K562 (cell line): ENCODE results near the gene MSMO1. TPM values are rescaled to one million over a fixed set of nuclear protein-coding genes. Genes with fewer than 3 reads are reported as not detected.

Source experiments
- ATAC-seq: fragments of 200-7000 bp; cut with Tn5 transposase; 3 replicates; pipeline ENCODE4 v1.9.1; 2020; ENCODE audit warnings: moderate library complexity
- BruUV-seq: library from RNA; stranded (reverse); fragments of 400-500 nt; replicated peaks from 2 replicates; lab custom pipeline; 2021; lab: Mats Ljungman, UMichigan
- CTCF ChIA-PET: fragments of 300-600 bp; formaldehyde crosslinking; extraction: SDS; loops from one replicate; lab custom pipeline; 2021; ENCODE audit warnings: low intra/inter-chr PET ratio; lab: Yijun Ruan, JAX
- POLR2A ChIA-PET: fragments of 300-600, 350-650 bp; sonication (Branson Sonifier 250); formaldehyde crosslinking; extraction: SDS; loops from one replicate; lab custom pipeline; 2021; ENCODE audit warnings: antibody characterized with exemption, inconsistent platforms; lab: Yijun Ruan, JAX
- DNase-seq, 4 experiments: peaks; one replicate each; pipeline versions ENCODE4 v3.0.0 to v3.0.0-alpha.2; 2011 to 2018; ENCODE audit warnings: low spot score in 3 of 4, mixed read lengths in 3 of 4; ENCODE audit errors: extremely low read depth in 1 of 4
- FAIRE-seq: peaks from 2 replicates; lab custom pipeline; 2011; peaks lifted over from hg19 to GRCh38; lab: Jason Lieb, UNC
- H2AFZ ChIP-seq: 2 replicates; pipeline ENCODE4 v1.6.0; 2011; ENCODE audit warnings: low read depth, low read length, control low read depth, inconsistent platforms
- H3K27ac ChIP-seq: fragments of 200-600 bp; 3 replicates; pipeline ENCODE4 v1.8.0; 2011; ENCODE audit warnings: low read depth, mild to moderate bottlenecking, control low read depth, inconsistent platforms, low read length, moderate library complexity, mixed read lengths; ENCODE audit errors: extremely low read depth
- H3K27me3 ChIP-seq, 2 experiments: fragments of 300-600 bp in 1 of 2; 2 replicates in 1 of 2; 3 replicates in 1 of 2; pipeline versions ENCODE4 v1.6.0 to v1.8.0; 2011; ENCODE audit warnings: inconsistent platforms in 2 of 2, low read length in 2 of 2, mild to moderate bottlenecking in 1 of 2, mixed read lengths in 1 of 2, moderate library complexity in 1 of 2; ENCODE audit not compliant: control insufficient read depth in 2 of 2, insufficient read depth in 2 of 2
- H3K36me3 ChIP-seq: fragments of 300-600 bp; 3 replicates; pipeline ENCODE4 v1.8.0; 2011; ENCODE audit warnings: mild to moderate bottlenecking, low read length, inconsistent platforms; ENCODE audit not compliant: control insufficient read depth, insufficient read depth
- H3K4me1 ChIP-seq, 2 experiments: fragments of 200-600 bp in 1 of 2; replicated peaks in 1 of 2; 2 replicates in 1 of 2; 3 replicates in 1 of 2; pipeline versions ENCODE4 v1.5.1 to v1.8.0; 2011; ENCODE audit warnings: inconsistent platforms in 2 of 2, low read length in 2 of 2, mild to moderate bottlenecking in 1 of 2, mixed read lengths in 1 of 2, moderate library complexity in 1 of 2; ENCODE audit not compliant: control insufficient read depth in 2 of 2, insufficient read depth in 2 of 2
- H3K4me2 ChIP-seq: 2 replicates; pipeline ENCODE4 v1.6.1; 2011; ENCODE audit warnings: low read length, control low read depth, inconsistent platforms, mixed read lengths; ENCODE audit not compliant: insufficient read depth
- H3K4me3 ChIP-seq: fragments of 200-600 bp; sonication (generic), shearing (Covaris generic); 2 replicates; pipeline ENCODE4 v1.5.1; 2016; ENCODE audit warnings: control low read depth, inconsistent platforms
- H3K79me2 ChIP-seq: fragments of 200-600 bp; 3 replicates; pipeline ENCODE4 v1.8.0; 2011; ENCODE audit warnings: low read length, inconsistent platforms; ENCODE audit not compliant: control insufficient read depth, insufficient read depth
- H3K9ac ChIP-seq, 2 experiments: 2 replicates each; pipeline versions ENCODE4 v1.6.0 to v1.6.1; 2011; ENCODE audit warnings: low read depth in 2 of 2, low read length in 2 of 2, control low read depth in 1 of 2, inconsistent platforms in 1 of 2, mild to moderate bottlenecking in 1 of 2, mixed read lengths in 1 of 2; ENCODE audit not compliant: insufficient read depth in 1 of 2
- H3K9me1 ChIP-seq: one replicate; pipeline ENCODE4 v1.6.0; 2011; ENCODE audit warnings: inconsistent platforms, mild to moderate bottlenecking, low read length, moderate library complexity; ENCODE audit not compliant: control insufficient read depth, insufficient read depth
- H3K9me3 ChIP-seq: replicated peaks from 2 replicates; pipeline ENCODE4 v1.5.1; 2011; ENCODE audit warnings: low read depth, low read length, inconsistent platforms; ENCODE audit not compliant: control insufficient read depth, insufficient read depth
- H4K20me1 ChIP-seq: replicated peaks from 2 replicates; pipeline ENCODE4 v1.6.1; 2011; ENCODE audit warnings: low read length, inconsistent platforms, mixed read lengths; ENCODE audit not compliant: control insufficient read depth, insufficient read depth
- HNRNPL ChIP-seq: fragments of 200-400 bp; formaldehyde crosslinking; IDR thresholded peaks from 2 replicates; pipeline ENCODE4 v1.6.1; 2017; ENCODE audit warnings: low read depth, mild to moderate bottlenecking, low read length
- L3MBTL2 ChIP-seq: fragments of 450-650 bp; IDR thresholded peaks from 2 replicates; pipeline ENCODE4 v1.6.1; 2016; ENCODE audit warnings: mild to moderate bottlenecking, moderate library complexity
- NR1H2 ChIP-seq: sonication (generic); formaldehyde crosslinking; IDR thresholded peaks from 2 replicates; pipeline ENCODE4 v1.4.0; 2020; ENCODE audit warnings: mild to moderate bottlenecking, missing genetic modification reagents
- RBM14 ChIP-seq: fragments of 200-400 bp; formaldehyde crosslinking; IDR thresholded peaks from 2 replicates; pipeline ENCODE4 v1.6.1; 2018; ENCODE audit warnings: low read depth, mild to moderate bottlenecking, low read length, moderate library complexity, borderline replicate concordance; ENCODE audit not compliant: insufficient read depth
- YY1 ChIP-seq, 3 experiments: IDR thresholded peaks; 2 replicates each; pipeline ENCODE4 v1.6.1; 2011; ENCODE audit warnings: low read length in 2 of 3, mild to moderate bottlenecking in 2 of 3, moderate library complexity in 2 of 3, borderline replicate concordance in 1 of 3, control low read depth in 1 of 3, low read depth in 1 of 3; ENCODE audit not compliant: insufficient read depth in 3 of 3, insufficient replicate concordance in 2 of 3, control insufficient read depth in 1 of 3, insufficient read length in 1 of 3; ENCODE audit errors: extremely low read depth in 1 of 3
- ZNF232 ChIP-seq: sonication (generic); formaldehyde crosslinking; IDR thresholded peaks from 2 replicates; pipeline ENCODE4 v1.8.0; 2022; ENCODE audit warnings: mild to moderate bottlenecking, missing genetic modification reagents
- WGBS: fragments of 100-300 bp; shearing (Covaris generic); methylation state at CpG from one replicate; pipeline ENCODE4 v1.1.6; 2016; ENCODE audit warnings: low coverage, mixed read lengths; ENCODE audit not compliant: insufficient coverage; ENCODE audit errors: missing lambda C conversion rate; 5-methylcytosine and 5-hydroxymethylcytosine counted together
- in situ Hi-C: fragments of 300-500 bp; cut with MboI; formaldehyde crosslinking; loops from 4 replicates; pipeline ENCODE4 v1.15.0; 2018; ENCODE audit warnings: inconsistent platforms, mixed read lengths
- intact Hi-C: fragments of 100-400 bp; cut with micrococcal nuclease; formaldehyde crosslinking; loops from 2 replicates; pipeline ENCODE4 v1.14.2; 2022
- polyA plus RNA-seq, 8 experiments: library from polyadenylated mRNA; depleted of rRNA in 4 of 8; stranded (reverse) in 5 of 8; unstranded in 3 of 8; fragments of >200 nt; fragmentation: Nextera tagmentation in 2 of 8; fragmentation: Illumina TruSeq in 1 of 8; extraction: Ambion mirVana in 2 of 8; extraction: Trizol in 1 of 8; gene quantifications; 2 replicates each; pipeline versions ENCODE4 v1.2.1 to v1.2.3, GENCODE V29; 2011 to 2014; ENCODE audit warnings: inconsistent platforms in 1 of 8, missing spikeins in 1 of 8
- total RNA-seq, 7 experiments: library from RNA; depleted of rRNA in 6 of 7; stranded (reverse); fragments of >200 nt in 6 of 7; fragmentation: Illumina TruSeq in 2 of 7; extraction: Trizol in 2 of 7; gene quantifications; 2 replicates each; pipeline versions ENCODE4 v1.2.1 to v1.2.3, GENCODE V29; 2011 to 2021; ENCODE audit warnings: low replicate concordance in 1 of 7
- TF ChIP-seq, protein P1 (sequence below): fragments of 250-450 bp; sonication (Bioruptor Pico); IDR thresholded peaks from 2 replicates; pipeline ENCODE4 v1.4.0; 2020; ENCODE audit warnings: mild to moderate bottlenecking, moderate library complexity, borderline replicate concordance
- TF ChIP-seq, protein P2 (sequence below): conservative IDR thresholded peaks from 2 replicates; pipeline ENCODE4 v1.6.1; 2011; ENCODE audit warnings: low read depth, mild to moderate bottlenecking, low read length; ENCODE audit not compliant: control insufficient read depth
- TF ChIP-seq, protein P3 (sequence below): fragments of 250-450 bp; sonication (Bioruptor Pico); IDR thresholded peaks from 2 replicates; pipeline ENCODE4 v1.8.0; 2021; ENCODE audit warnings: moderate library complexity, mild to moderate bottlenecking, inconsistent platforms

MSMO1 gene
- total and polyA plus RNA-seq, 9 of the 15 experiments (the other 6 are each of a cell fraction or from before 2014, with no cell fraction given) = 32.0 to 172 (median 63.5) TPM

DNA sequence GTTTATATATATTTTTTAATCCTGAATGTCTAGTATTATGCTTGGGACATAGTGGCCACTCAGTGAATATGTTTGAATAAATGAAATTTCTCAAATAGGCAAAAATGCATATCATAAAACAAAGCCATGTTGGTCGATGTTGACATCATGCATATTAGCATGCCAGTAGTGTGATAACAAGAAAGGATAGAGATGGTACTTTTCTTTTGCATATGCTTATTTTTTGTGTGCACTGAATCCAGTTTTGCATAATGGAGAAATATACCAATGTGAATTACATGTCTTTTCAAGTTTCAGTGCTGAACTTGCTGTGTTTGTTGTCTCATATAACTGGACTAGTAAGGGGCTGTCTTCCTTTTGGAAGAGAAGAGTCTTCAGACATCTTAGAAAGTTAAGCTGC, 58.9 kb downstream of the MSMO1 start:
- no peaks in the 10 kb centered on the region for H4K20me1 ChIP-seq
- H3K4me2 ChIP-seq = no peak overlapping the region
- CTCF ChIA-PET = no interaction called here
- no peaks in the 10 kb centered on the region for H3K4me1 ChIP-seq
- in situ Hi-C loops (no loop called here), intact Hi-C loops (no loop called here)
- no peaks in the 10 kb centered on the region for H3K79me2 ChIP-seq
- TF ChIP-seq, protein P1, sequence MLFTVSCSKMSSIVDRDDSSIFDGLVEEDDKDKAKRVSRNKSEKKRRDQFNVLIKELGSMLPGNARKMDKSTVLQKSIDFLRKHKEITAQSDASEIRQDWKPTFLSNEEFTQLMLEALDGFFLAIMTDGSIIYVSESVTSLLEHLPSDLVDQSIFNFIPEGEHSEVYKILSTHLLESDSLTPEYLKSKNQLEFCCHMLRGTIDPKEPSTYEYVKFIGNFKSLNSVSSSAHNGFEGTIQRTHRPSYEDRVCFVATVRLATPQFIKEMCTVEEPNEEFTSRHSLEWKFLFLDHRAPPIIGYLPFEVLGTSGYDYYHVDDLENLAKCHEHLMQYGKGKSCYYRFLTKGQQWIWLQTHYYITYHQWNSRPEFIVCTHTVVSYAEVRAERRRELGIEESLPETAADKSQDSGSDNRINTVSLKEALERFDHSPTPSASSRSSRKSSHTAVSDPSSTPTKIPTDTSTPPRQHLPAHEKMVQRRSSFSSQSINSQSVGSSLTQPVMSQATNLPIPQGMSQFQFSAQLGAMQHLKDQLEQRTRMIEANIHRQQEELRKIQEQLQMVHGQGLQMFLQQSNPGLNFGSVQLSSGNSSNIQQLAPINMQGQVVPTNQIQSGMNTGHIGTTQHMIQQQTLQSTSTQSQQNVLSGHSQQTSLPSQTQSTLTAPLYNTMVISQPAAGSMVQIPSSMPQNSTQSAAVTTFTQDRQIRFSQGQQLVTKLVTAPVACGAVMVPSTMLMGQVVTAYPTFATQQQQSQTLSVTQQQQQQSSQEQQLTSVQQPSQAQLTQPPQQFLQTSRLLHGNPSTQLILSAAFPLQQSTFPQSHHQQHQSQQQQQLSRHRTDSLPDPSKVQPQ (CRISPR knock-in tag) = no peak
- TF ChIP-seq, protein P2, sequence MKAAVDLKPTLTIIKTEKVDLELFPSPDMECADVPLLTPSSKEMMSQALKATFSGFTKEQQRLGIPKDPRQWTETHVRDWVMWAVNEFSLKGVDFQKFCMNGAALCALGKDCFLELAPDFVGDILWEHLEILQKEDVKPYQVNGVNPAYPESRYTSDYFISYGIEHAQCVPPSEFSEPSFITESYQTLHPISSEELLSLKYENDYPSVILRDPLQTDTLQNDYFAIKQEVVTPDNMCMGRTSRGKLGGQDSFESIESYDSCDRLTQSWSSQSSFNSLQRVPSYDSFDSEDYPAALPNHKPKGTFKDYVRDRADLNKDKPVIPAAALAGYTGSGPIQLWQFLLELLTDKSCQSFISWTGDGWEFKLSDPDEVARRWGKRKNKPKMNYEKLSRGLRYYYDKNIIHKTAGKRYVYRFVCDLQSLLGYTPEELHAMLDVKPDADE = no peak
- TF ChIP-seq, protein P3, sequence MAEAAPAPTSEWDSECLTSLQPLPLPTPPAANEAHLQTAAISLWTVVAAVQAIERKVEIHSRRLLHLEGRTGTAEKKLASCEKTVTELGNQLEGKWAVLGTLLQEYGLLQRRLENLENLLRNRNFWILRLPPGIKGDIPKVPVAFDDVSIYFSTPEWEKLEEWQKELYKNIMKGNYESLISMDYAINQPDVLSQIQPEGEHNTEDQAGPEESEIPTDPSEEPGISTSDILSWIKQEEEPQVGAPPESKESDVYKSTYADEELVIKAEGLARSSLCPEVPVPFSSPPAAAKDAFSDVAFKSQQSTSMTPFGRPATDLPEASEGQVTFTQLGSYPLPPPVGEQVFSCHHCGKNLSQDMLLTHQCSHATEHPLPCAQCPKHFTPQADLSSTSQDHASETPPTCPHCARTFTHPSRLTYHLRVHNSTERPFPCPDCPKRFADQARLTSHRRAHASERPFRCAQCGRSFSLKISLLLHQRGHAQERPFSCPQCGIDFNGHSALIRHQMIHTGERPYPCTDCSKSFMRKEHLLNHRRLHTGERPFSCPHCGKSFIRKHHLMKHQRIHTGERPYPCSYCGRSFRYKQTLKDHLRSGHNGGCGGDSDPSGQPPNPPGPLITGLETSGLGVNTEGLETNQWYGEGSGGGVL (CRISPR knock-in tag) = no peak
- no peak for TF ChIP-seq L3MBTL2
- no peak for TF ChIP-seq ZNF232 (CRISPR knock-in tag)
- no peak for TF ChIP-seq YY1 (IDR thresholded peaks at IDR 0.05; ENCODE audit: borderline replicate concordance in 1 of 3, control insufficient read depth in 1 of 3, extremely low read depth in 1 of 3, insufficient read depth in 3 of 3, insufficient read length in 1 of 3, insufficient replicate concordance in 2 of 3, low read depth in 1 of 3, low read length in 2 of 3)
- TF ChIP-seq HNRNPL = no peak
- no peak for TF ChIP-seq NR1H2 (CRISPR knock-in tag)
- no peak for TF ChIP-seq RBM14
- no peak for DNase-seq
- H2AFZ ChIP-seq = no peak overlapping the region
- no peaks in the 10 kb centered on the region for H3K9me1 ChIP-seq
- no peak overlapping the region for H3K27ac ChIP-seq
- H3K9me3 ChIP-seq = no peaks in the 10 kb centered on the region
- BruUV-seq = no TSS peak
- no peak overlapping the region for H3K9ac ChIP-seq
- no peaks in the 10 kb centered on the region for H3K36me3 ChIP-seq
- no peak for ATAC-seq
- H3K4me3 ChIP-seq = no peak overlapping the region
- 0% methylated on average over 1 of the region's 1 CpG for WGBS
- FAIRE-seq = no peak
- POLR2A ChIA-PET = interaction anchor here (0.6 kb wide), 1 partner anchor 55 kb away, joined by 3 read pairs; no protein-coding TSS in a partner anchor
- peaks cover 0 to 6% of the 10 kb centered on the region in 2 experiments; a peak in 2 of 5 replicates for H3K27me3 ChIP-seq
